GM12891 (cell line): ENCODE data around the gene STXBP3.
A peak's percentile ranks its signal among the peaks of the same experiment; 100 is the strongest.

ENCODE experiments used
- PAX5 ChIP-seq: IDR thresholded peaks from 2 replicates; pipeline ENCODE4 v1.6.1; 2011; ENCODE audit warnings: low read length, moderate library complexity, mild to moderate bottlenecking; ENCODE audit not compliant: insufficient read depth, severe bottlenecking
- POLR2A ChIP-seq: IDR thresholded peaks from 2 replicates; pipeline ENCODE4 v1.6.1; 2011; ENCODE audit warnings: low read depth, low read length, control low read depth
- POLR2AphosphoS5 ChIP-seq: IDR thresholded peaks from 2 replicates; pipeline ENCODE4 v1.6.1; 2011; ENCODE audit warnings: low read depth, low read length, control low read depth
- POU2F2 ChIP-seq: IDR thresholded peaks from 2 replicates; pipeline ENCODE4 v1.6.1; 2011; ENCODE audit warnings: low read depth, mild to moderate bottlenecking, control low read depth, low read length, moderate library complexity
- SPI1 ChIP-seq: IDR thresholded peaks from 2 replicates; pipeline ENCODE4 v1.6.1; 2011; ENCODE audit warnings: low read depth, low read length, control low read depth
- TAF1 ChIP-seq: IDR thresholded peaks from 2 replicates; pipeline ENCODE4 v1.6.1; 2011; ENCODE audit warnings: low read depth, low read length, control low read depth

DNA sequence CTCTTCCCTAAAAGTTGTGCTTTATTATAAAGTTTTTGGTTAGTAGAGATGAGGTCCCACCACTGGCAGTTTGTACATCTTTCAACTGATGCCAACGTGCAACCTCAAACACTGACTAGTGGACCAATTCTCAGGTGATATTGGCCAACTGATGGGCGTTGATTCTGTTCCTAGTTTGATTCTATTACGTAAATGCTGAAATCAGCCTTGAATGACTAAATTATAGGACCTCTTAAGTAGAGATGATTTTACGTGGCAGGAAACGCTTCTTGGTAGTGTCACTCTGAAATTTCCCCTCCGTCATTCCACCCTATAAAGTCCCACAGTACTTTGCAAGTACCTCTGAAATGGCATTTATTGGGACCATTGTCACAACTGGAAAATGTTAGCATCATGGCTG is 42.5 kb upstream of the STXBP3 start:
- TF ChIP-seq POLR2A (peak; percentile 17; the same call in 1 of the 2 replicates), POLR2AphosphoS5 (no peak; the same call in 1 of the 2 replicates), SPI1 (no peak), TAF1 (no peak), PAX5 (no peak), POU2F2 (no peak)
